GM12873 (cell line): ENCODE results near the gene PCDHGA7.
A peak's percentile ranks its signal among the peaks of the same experiment; 100 is the strongest.

Experiments used
- TF ChIP-seq, protein P1 (sequence below): IDR thresholded peaks from 2 replicates; pipeline ENCODE4 v1.5.1; 2012; ENCODE audit warnings: low read depth, mild to moderate bottlenecking, moderate library complexity, low read length, control low read depth; ENCODE audit not compliant: insufficient read depth; ENCODE audit errors: missing control alignments

PCDHGA7 gene

GRCh38 chr5:141360685-141361084 is 21.9 kb upstream of the PCDHGA7 start:
- TF ChIP-seq, protein P1, sequence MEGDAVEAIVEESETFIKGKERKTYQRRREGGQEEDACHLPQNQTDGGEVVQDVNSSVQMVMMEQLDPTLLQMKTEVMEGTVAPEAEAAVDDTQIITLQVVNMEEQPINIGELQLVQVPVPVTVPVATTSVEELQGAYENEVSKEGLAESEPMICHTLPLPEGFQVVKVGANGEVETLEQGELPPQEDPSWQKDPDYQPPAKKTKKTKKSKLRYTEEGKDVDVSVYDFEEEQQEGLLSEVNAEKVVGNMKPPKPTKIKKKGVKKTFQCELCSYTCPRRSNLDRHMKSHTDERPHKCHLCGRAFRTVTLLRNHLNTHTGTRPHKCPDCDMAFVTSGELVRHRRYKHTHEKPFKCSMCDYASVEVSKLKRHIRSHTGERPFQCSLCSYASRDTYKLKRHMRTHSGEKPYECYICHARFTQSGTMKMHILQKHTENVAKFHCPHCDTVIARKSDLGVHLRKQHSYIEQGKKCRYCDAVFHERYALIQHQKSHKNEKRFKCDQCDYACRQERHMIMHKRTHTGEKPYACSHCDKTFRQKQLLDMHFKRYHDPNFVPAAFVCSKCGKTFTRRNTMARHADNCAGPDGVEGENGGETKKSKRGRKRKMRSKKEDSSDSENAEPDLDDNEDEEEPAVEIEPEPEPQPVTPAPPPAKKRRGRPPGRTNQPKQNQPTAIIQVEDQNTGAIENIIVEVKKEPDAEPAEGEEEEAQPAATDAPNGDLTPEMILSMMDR: no peak

- TF ChIP-seq, protein P1: no peak
Measured at GRCh38 chr5:141362719-141363118, 19.8 kb upstream of the PCDHGA7 start.

GRCh38 chr5:141363952-141364660 is 18.4 kb upstream of the PCDHGA7 start, which contains the start of gene PCDHGA5:
Gene PCDHGA5 (plus strand): TSS chr5:141364162. CDS start chr5:141364331, 169 bp downstream.
- TF ChIP-seq, protein P1: no peak

DNA sequence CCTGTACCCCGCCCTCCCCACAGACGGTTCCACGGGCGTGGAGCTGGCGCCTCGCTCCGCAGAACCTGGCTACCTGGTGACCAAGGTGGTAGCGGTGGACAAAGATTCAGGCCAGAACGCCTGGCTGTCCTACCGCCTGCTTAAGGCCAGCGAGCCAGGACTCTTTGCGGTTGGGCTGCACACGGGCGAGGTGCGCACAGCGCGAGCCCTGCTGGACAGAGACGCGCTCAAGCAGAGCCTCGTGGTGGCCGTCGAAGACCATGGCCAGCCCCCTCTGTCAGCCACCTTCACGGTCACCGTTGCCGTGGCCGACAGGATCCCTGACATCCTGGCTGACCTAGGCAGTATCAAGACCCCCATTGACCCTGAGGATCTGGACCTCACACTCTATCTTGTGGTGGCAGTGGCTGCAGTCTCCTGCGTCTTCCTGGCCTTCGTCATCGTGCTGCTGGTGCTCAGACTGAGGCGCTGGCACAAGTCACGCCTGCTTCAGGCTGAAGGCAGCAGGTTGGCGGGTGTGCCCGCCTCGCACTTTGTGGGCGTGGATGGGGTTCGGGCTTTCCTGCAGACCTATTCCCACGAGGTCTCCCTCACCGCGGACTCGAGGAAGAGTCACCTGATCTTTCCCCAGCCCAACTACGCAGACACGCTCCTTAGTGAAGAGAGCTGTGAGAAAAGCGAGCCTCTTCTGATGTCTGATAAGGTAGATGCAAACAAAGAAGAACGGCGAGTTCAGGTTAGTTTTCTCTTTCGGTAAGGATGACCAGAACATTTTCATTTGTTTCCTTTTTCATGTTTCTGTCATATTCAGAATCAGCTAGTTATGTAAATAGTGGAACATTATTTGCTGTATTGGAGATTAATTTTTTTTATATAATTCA is 16.3 kb upstream of the PCDHGA7 start:
- TF ChIP-seq, protein P1: no peak

GRCh38 chr5:141369994-141370848 is 12.3 kb upstream of the PCDHGA7 start, which contains the start of gene PCDHGB3:
Gene PCDHGB3 (plus strand): TSS chr5:141370242. CDS start chr5:141370395, 153 bp downstream.
- TF ChIP-seq, protein P1: peak; percentile 67

- TF ChIP-seq, protein P1: no peak
Measured at GRCh38 chr5:141371572-141372475, 10.7 kb upstream of the PCDHGA7 start.
